Vagina (tissue), 1 donor: ENCODE measurements around the gene KRT7. TPM values are rescaled to one million over a fixed set of nuclear protein-coding genes. Genes with fewer than 3 reads are reported as not detected.

Experiments used
- total RNA-seq: library from RNA; depleted of rRNA; stranded (reverse); fragments of >200 nt; gene quantifications from one replicate; pipeline ENCODE4 v1.2.3, GENCODE V29; 2016

The KRT7 gene
- total RNA-seq, 1 donor from 2014 or later, result 7.6 TPM

Other genes starting within 250 kb of the KRT7 start
- gene TAMALIN, start 226.3 kb upstream of the KRT7 start, total RNA-seq, result 47.1 TPM
- gene NR4A1, start 181.8 kb upstream of the KRT7 start, total RNA-seq, result 465 TPM
- 27.7 TPM for gene ATG101, start 163.3 kb upstream of the KRT7 start, total RNA-seq
- 1.5 TPM for gene SMIM41, start 153.5 kb upstream of the KRT7 start, total RNA-seq
- gene KRT80, start 41.2 kb upstream of the KRT7 start, total RNA-seq, result 7.9 TPM
- gene KRT86, start 41.4 kb downstream of the KRT7 start, total RNA-seq, result not detected
- not detected for gene KRT81, start 58.3 kb downstream of the KRT7 start, total RNA-seq
- gene KRT83, start 88.2 kb downstream of the KRT7 start, total RNA-seq, result not detected
- gene KRT85, start 134.2 kb downstream of the KRT7 start, total RNA-seq, result not detected
- gene KRT84, start 152.4 kb downstream of the KRT7 start, total RNA-seq, result not detected
- gene KRT82, start 173.1 kb downstream of the KRT7 start, total RNA-seq, result not detected
- gene KRT75, start 201.1 kb downstream of the KRT7 start, total RNA-seq, result not detected
- 184 TPM for gene KRT6B, start 218.9 kb downstream of the KRT7 start, total RNA-seq
- gene KRT6C, start 240.6 kb downstream of the KRT7 start, total RNA-seq, result 257 TPM